WTC11 (cell line): ENCODE measurements around the gene NRN1L. TPM values are rescaled to one million over a fixed set of nuclear protein-coding genes. Genes with fewer than 3 reads are reported as not detected.

ENCODE experiments used
- ATF1 ChIP-seq: sonication (generic); formaldehyde crosslinking; IDR thresholded peaks from 2 replicates; pipeline ENCODE4 v1.8.1; 2023; ENCODE audit warnings: mild to moderate bottlenecking, moderate library complexity, missing genetic modification reagents
- ELF4 ChIP-seq: sonication (generic); formaldehyde crosslinking; IDR thresholded peaks from 2 replicates; pipeline ENCODE4 v1.8.1; 2022; ENCODE audit warnings: low read depth, mild to moderate bottlenecking, moderate library complexity, missing genetic modification reagents
- ESRRA ChIP-seq: sonication (generic); formaldehyde crosslinking; IDR thresholded peaks from 2 replicates; pipeline ENCODE4 v1.8.1; 2022; ENCODE audit warnings: mild to moderate bottlenecking, missing genetic modification reagents, borderline replicate concordance
- FOXJ3 ChIP-seq: sonication (generic); formaldehyde crosslinking; IDR thresholded peaks from 2 replicates; pipeline ENCODE4 v1.9.0; 2021; ENCODE audit warnings: missing genetic modification reagents, mild to moderate bottlenecking, borderline replicate concordance
- FOXP1 ChIP-seq: sonication (generic); formaldehyde crosslinking; IDR thresholded peaks from 2 replicates; pipeline ENCODE4 v1.8.0; 2022; ENCODE audit warnings: missing genetic modification reagents, mild to moderate bottlenecking, moderate library complexity, borderline replicate concordance
- GTF2I ChIP-seq: fragments of 250-450 bp; sonication (Bioruptor Pico); conservative IDR thresholded peaks from 2 replicates; pipeline ENCODE4 v1.4.0; 2021; ENCODE audit warnings: mild to moderate bottlenecking
- JUN ChIP-seq: sonication (generic); formaldehyde crosslinking; IDR thresholded peaks from 2 replicates; pipeline ENCODE4 v1.8.0; 2023; ENCODE audit warnings: mild to moderate bottlenecking, missing genetic modification reagents
- KAT7 ChIP-seq: sonication (generic); formaldehyde crosslinking; IDR thresholded peaks from 2 replicates; pipeline ENCODE4 v1.8.1; 2023; ENCODE audit warnings: missing genetic modification reagents, mild to moderate bottlenecking, borderline replicate concordance
- MYBL2 ChIP-seq: sonication (generic); formaldehyde crosslinking; IDR thresholded peaks from 2 replicates; pipeline ENCODE4 v1.8.1; 2023; ENCODE audit warnings: mild to moderate bottlenecking, moderate library complexity, missing genetic modification reagents
- NFATC4 ChIP-seq: fragments of 250-450 bp; sonication (Bioruptor Pico); IDR thresholded peaks from 2 replicates; pipeline ENCODE4 v1.9.0; 2021; ENCODE audit warnings: mild to moderate bottlenecking
- NR1H2 ChIP-seq: sonication (generic); formaldehyde crosslinking; IDR thresholded peaks from 2 replicates; pipeline ENCODE4 v1.9.0; 2021; ENCODE audit warnings: mild to moderate bottlenecking, moderate library complexity, missing genetic modification reagents
- NR2C2 ChIP-seq: sonication (generic); formaldehyde crosslinking; IDR thresholded peaks from 2 replicates; pipeline ENCODE4 v1.8.0; 2022; ENCODE audit warnings: mild to moderate bottlenecking, missing genetic modification reagents
- RORB ChIP-seq: fragments of 250-450 bp; sonication (Bioruptor Pico); IDR thresholded peaks from 2 replicates; pipeline ENCODE4 v1.9.0; 2021; ENCODE audit warnings: mild to moderate bottlenecking
- SOX15 ChIP-seq: fragments of 250-450 bp; sonication (Bioruptor Pico); IDR thresholded peaks from 2 replicates; pipeline ENCODE4 v1.9.0; 2021; ENCODE audit warnings: mild to moderate bottlenecking
- TCF7 ChIP-seq: sonication (generic); formaldehyde crosslinking; IDR thresholded peaks from 2 replicates; pipeline ENCODE4 v1.8.0; 2022; ENCODE audit warnings: mild to moderate bottlenecking, low read depth, missing genetic modification reagents, moderate library complexity
- TP53 ChIP-seq: sonication (generic); formaldehyde crosslinking; IDR thresholded peaks from 2 replicates; pipeline ENCODE4 v1.8.1; 2023; ENCODE audit warnings: mild to moderate bottlenecking, missing genetic modification reagents
- ZNF232 ChIP-seq: sonication (generic); formaldehyde crosslinking; IDR thresholded peaks from 2 replicates; pipeline ENCODE4 v1.8.0; 2022; ENCODE audit warnings: mild to moderate bottlenecking, missing genetic modification reagents
- ZNF263 ChIP-seq: sonication (generic); formaldehyde crosslinking; IDR thresholded peaks from 2 replicates; pipeline ENCODE4 v1.8.1; 2022; ENCODE audit warnings: low read depth, mild to moderate bottlenecking, moderate library complexity, missing genetic modification reagents
- ZNF423 ChIP-seq: fragments of 250-450 bp; sonication (Bioruptor Pico); IDR thresholded peaks from 2 replicates; pipeline ENCODE4 v2.1.2; 2022; ENCODE audit warnings: mild to moderate bottlenecking, moderate library complexity
- total RNA-seq: library from RNA; stranded (reverse); gene quantifications from 3 replicates; pipeline ENCODE4 v1.2.3, GENCODE V29; 2021
- TF ChIP-seq, protein P1 (sequence below): fragments of 250-450 bp; sonication (Bioruptor Pico); conservative IDR thresholded peaks from 2 replicates; pipeline ENCODE4 v1.9.0; 2021; ENCODE audit warnings: mild to moderate bottlenecking
- TF ChIP-seq, protein P2 (sequence below): sonication (generic); formaldehyde crosslinking; IDR thresholded peaks from 2 replicates; pipeline ENCODE4 v1.8.1; 2023; ENCODE audit warnings: mild to moderate bottlenecking, missing genetic modification reagents, moderate library complexity
- TF ChIP-seq, protein P3 (sequence below): fragments of 250-450 bp; sonication (Bioruptor Pico); IDR thresholded peaks from 2 replicates; pipeline ENCODE4 v1.9.0; 2021; ENCODE audit warnings: moderate library complexity, mild to moderate bottlenecking, inconsistent platforms, borderline replicate concordance
- TF ChIP-seq, protein P4 (sequence below): sonication (generic); formaldehyde crosslinking; conservative IDR thresholded peaks from 2 replicates; pipeline ENCODE4 v1.8.1; 2023; ENCODE audit warnings: mild to moderate bottlenecking, low read depth, missing genetic modification reagents, moderate library complexity

The NRN1L gene
- total RNA-seq, 1 experiment from 2014 or later, result 12.4 TPM

DNA sequence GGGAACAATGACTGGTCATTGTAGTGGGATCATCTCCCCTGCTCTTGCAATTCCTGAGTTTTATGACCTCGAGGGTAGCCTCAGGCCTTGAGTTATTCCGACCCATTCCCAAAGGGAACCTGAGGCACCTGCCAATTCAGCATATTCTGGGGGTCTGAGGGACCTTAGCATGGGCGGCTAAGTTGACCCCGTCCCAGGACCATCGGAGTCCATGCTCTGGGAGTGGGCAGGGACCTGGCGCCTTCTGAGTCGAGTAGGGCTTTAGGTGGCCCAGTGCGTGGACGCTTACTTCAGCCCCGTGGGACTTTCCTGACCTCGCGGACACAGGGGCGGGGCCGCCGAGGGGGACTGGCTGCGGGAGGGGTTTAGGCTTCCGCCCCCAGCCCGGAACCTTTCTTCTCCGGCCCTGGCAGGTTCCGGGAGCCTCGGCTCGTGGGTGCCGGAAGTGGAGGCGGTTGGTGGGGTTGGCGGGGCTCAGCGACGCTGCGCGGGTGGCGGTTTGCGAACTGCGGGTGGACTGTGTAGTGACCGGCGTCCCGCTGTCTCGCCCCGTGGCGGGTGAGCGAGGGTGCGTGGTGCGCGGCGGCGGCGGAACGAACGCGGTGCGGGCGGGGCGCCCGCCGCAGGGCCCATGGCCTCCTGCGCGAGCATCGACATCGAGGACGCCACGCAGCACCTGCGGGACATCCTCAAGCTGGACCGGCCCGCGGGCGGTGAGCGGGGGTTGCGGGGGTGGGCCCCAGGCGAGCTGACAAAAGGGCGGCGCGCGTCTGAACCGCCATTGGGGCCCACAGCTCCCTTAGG, 11.9 kb upstream of the NRN1L start, which contains the start of gene EDC4 (continued):
- TF ChIP-seq, protein P1, sequence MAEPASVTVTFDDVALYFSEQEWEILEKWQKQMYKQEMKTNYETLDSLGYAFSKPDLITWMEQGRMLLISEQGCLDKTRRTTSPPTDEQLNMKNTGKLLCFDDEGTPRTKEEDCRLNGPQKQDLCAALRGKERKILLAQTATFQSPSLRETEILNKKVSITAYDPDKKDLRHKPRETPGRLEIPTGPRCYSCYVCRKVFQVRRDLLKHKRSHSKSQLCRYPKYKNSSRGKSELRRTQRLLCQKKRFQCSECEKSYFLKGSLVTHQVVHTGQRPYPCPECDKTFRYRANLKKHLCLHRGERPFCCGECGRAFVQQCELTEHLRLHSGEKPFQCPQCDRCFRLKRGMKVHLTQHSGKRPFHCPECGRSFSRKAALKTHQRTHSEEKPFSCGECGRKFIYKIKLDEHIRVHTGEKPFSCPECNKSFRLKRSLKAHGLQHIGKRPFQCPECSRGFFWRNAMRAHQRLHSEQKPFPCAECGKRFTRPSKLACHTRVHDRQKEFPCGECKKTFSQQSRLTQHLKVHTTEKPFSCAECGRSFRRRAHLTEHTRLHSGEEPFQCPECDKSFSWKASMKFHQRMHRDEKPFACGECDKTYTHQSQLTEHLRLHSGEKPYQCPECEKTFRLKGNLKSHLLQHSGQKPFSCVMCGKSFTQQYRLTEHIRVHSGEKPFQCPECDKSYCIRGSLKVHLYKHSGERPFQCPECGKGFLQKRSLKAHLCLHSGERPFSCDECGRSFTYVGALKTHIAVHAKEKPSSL, result no peak
- TF ChIP-seq SOX15 (CRISPR knock-in tag) (no peak), NR2C2 (no peak), RORB (no peak), ZNF423 (CRISPR knock-in tag) (no peak), TCF7 (CRISPR knock-in tag) (peak; percentile 86), FOXJ3 (CRISPR knock-in tag) (0 out of 2 replicates have a peak, but pooled peaks have one; percentile 24), GTF2I (CRISPR knock-in tag) (no peak), JUN (CRISPR knock-in tag) (peak; percentile 56; the same call in 1 of the 2 replicates), NFATC4 (CRISPR knock-in tag) (peak; percentile 91), MYBL2 (CRISPR knock-in tag) (peak; percentile 94), ZNF232 (peak; percentile 69; the same call in 1 of the 2 replicates), NR1H2 (CRISPR knock-in tag) (no peak), ESRRA (CRISPR knock-in tag) (peak; percentile 84; the same call in 1 of the 2 replicates), FOXP1 (CRISPR knock-in tag) (peak; percentile 96), TP53 (CRISPR knock-in tag) (no peak), KAT7 (CRISPR knock-in tag) (peak; percentile 98), ZNF263 (no peak), ATF1 (CRISPR knock-in tag) (peak; percentile 52; the same call in 1 of the 2 replicates), ELF4 (CRISPR knock-in tag) (peak; percentile 88; the same call in 1 of the 2 replicates)
- TF ChIP-seq, protein P2, sequence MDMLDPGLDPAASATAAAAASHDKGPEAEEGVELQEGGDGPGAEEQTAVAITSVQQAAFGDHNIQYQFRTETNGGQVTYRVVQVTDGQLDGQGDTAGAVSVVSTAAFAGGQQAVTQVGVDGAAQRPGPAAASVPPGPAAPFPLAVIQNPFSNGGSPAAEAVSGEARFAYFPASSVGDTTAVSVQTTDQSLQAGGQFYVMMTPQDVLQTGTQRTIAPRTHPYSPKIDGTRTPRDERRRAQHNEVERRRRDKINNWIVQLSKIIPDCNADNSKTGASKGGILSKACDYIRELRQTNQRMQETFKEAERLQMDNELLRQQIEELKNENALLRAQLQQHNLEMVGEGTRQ (CRISPR knock-in tag), result no peak
- TF ChIP-seq, protein P3, sequence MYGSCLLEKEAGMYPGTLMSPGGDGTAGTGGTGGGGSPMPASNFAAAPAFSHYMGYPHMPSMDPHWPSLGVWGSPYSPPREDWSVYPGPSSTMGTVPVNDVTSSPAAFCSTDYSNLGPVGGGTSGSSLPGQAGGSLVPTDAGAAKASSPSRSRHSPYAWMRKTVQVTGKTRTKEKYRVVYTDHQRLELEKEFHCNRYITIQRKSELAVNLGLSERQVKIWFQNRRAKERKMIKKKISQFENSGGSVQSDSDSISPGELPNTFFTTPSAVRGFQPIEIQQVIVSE (CRISPR knock-in tag), result 0 out of 2 replicates have a peak, but pooled peaks have one; percentile 61
- TF ChIP-seq, protein P4, sequence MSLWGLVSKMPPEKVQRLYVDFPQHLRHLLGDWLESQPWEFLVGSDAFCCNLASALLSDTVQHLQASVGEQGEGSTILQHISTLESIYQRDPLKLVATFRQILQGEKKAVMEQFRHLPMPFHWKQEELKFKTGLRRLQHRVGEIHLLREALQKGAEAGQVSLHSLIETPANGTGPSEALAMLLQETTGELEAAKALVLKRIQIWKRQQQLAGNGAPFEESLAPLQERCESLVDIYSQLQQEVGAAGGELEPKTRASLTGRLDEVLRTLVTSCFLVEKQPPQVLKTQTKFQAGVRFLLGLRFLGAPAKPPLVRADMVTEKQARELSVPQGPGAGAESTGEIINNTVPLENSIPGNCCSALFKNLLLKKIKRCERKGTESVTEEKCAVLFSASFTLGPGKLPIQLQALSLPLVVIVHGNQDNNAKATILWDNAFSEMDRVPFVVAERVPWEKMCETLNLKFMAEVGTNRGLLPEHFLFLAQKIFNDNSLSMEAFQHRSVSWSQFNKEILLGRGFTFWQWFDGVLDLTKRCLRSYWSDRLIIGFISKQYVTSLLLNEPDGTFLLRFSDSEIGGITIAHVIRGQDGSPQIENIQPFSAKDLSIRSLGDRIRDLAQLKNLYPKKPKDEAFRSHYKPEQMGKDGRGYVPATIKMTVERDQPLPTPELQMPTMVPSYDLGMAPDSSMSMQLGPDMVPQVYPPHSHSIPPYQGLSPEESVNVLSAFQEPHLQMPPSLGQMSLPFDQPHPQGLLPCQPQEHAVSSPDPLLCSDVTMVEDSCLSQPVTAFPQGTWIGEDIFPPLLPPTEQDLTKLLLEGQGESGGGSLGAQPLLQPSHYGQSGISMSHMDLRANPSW (CRISPR knock-in tag), result no peak
- TF ChIP-seq, all 79 proteins: peak for 43
